Parathyroid adenoma (tissue), 2 donors: ENCODE data around the gene CNTNAP3B.
"Not testable (repeated sequence)": the region's sequence is repeated elsewhere in the genome, so short reads cannot be mapped to it uniquely, and the experiment has no call there.

Experiments used
- H2AFZ ChIP-seq: fragments of 300-600 bp; sonication (generic); one replicate; pipeline ENCODE4 v1.7.0; 2017; ENCODE audit warnings: antibody characterized with exemption, mild to moderate bottlenecking
- H3K27ac ChIP-seq: fragments of 300-600 bp; sonication (generic); one replicate; pipeline ENCODE4 v1.7.0; 2017
- H3K27me3 ChIP-seq: fragments of 300-600 bp; sonication (generic); one replicate; pipeline ENCODE4 v1.7.0; 2017; ENCODE audit warnings: low read length; ENCODE audit not compliant: control insufficient read depth, insufficient read depth
- H3K36me3 ChIP-seq: fragments of 300-600 bp; sonication (generic); one replicate; pipeline ENCODE4 v1.7.0; 2017; ENCODE audit warnings: low read length; ENCODE audit not compliant: control insufficient read depth, insufficient read depth
- H3K4me1 ChIP-seq: fragments of 300-600 bp; sonication (generic); one replicate; pipeline ENCODE4 v1.7.0; 2017; ENCODE audit warnings: control low read depth
- H3K4me2 ChIP-seq: fragments of 300-600 bp; sonication (generic); one replicate; pipeline ENCODE4 v1.7.0; 2017; ENCODE audit warnings: low read length
- H3K4me3 ChIP-seq: fragments of 300-600 bp; sonication (generic); one replicate; pipeline ENCODE4 v1.7.0; 2017; ENCODE audit warnings: low read depth, low read length
- H3K79me2 ChIP-seq: fragments of 300-600 bp; sonication (generic); one replicate; pipeline ENCODE4 v1.7.0; 2017; ENCODE audit warnings: control low read depth
- H3K9ac ChIP-seq: fragments of 300-600 bp; sonication (generic); one replicate; pipeline ENCODE4 v1.7.0; 2017; ENCODE audit warnings: mild to moderate bottlenecking
- H3K9me3 ChIP-seq: fragments of 300-600 bp; sonication (generic); one replicate; pipeline ENCODE4 v1.7.0; 2017; ENCODE audit warnings: low read length; ENCODE audit not compliant: control insufficient read depth
- donor health status: primary hyperparathyroidism.

Gene CNTNAP3B

DNA sequence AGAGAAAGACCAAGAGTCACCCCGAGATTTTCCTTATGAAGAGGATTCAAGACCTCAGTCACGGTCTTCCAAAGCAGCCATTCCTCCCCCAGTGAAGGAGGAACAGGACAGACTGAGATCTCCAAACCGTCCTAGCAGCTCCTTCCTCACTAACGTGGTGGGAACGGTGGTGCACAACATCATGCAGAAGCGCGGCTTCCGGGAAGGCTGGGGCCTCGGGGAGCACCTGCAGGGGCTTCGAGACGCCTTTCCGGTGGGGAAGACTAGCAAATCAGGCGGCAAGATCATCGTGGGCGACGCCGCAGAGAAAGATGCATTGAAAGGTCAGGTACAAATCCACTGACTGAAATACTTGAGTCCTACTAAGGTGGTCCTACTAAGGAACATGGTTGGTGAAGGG, 154.3 kb downstream of the CNTNAP3B start:
- not testable (repeated sequence) for H3K27ac ChIP-seq, H3K4me3 ChIP-seq, H3K9me3 ChIP-seq, H3K79me2 ChIP-seq, H3K4me1 ChIP-seq, H3K9ac ChIP-seq, H2AFZ ChIP-seq, H3K36me3 ChIP-seq, H3K27me3 ChIP-seq, H3K4me2 ChIP-seq

DNA sequence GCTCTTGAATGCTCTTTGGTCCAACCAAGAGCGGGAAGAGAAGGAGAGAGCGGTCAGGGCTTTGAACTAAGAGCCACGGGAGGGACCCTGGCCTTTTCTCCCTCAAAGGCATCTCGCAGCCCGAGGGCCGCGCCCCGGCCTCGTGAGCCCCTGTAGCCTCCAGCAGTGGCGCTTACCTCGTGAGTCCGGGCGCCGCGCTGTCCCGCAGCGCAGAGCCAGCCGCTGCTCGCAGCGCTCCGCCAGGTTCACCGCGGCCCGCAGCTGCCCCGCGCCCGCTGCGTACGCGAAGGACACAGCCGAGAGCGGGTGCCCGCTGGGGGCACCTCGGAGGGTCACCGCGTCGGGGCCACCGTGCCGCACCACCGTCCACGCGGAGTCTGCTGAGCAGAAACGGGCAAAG, 176.2 kb downstream of the CNTNAP3B start:
- not testable (repeated sequence) for H2AFZ ChIP-seq, H3K36me3 ChIP-seq, H3K4me1 ChIP-seq, H3K9ac ChIP-seq, H3K27ac ChIP-seq, H3K4me2 ChIP-seq, H3K79me2 ChIP-seq, H3K9me3 ChIP-seq, H3K4me3 ChIP-seq, H3K27me3 ChIP-seq

DNA sequence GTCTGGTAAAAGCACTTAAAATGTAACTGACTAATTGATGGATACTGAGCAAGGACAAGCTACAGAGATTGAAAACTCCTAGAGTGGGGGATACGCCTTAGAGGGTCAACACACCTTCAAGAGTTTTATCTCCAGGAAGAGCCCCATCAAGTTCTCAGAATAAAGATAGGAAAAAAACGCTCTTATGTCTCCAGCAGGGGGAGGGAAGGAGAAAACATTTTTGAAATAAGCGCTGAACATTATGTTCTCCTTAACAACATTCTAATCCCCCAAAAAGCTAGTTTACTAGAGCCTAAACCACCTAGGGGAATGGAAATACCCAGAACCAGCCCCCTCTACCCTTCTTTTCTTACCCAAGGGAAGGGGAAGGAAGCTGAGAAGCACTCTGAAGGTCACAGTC, 187.5 kb downstream of the CNTNAP3B start:
- not testable (repeated sequence) for H3K9me3 ChIP-seq, H3K27me3 ChIP-seq, H3K79me2 ChIP-seq, H3K4me1 ChIP-seq, H3K36me3 ChIP-seq, H2AFZ ChIP-seq, H3K9ac ChIP-seq, H3K4me3 ChIP-seq, H3K27ac ChIP-seq, H3K4me2 ChIP-seq

DNA sequence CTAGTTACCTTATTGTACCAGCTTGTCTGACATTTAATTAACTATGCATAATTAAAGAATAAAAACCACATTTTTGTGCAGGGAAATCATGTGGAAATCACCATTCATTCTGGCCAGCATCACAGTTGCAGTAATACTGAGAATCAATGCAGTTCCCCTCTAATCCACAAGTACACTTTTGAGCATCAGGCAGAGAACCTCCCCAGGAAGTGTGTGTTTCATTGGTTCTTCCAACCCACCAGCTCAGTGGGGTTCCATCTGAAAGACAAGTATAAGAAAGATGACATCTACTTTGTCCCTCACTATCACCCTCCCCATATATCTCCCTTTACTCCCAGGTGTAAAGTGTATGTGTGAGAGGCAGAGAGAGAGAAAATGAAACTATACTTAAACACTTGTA, 191.1 kb downstream of the CNTNAP3B start:
- not testable (repeated sequence) for H3K79me2 ChIP-seq, H2AFZ ChIP-seq, H3K9ac ChIP-seq, H3K4me2 ChIP-seq, H3K27ac ChIP-seq, H3K4me1 ChIP-seq, H3K4me3 ChIP-seq, H3K27me3 ChIP-seq, H3K36me3 ChIP-seq, H3K9me3 ChIP-seq

DNA sequence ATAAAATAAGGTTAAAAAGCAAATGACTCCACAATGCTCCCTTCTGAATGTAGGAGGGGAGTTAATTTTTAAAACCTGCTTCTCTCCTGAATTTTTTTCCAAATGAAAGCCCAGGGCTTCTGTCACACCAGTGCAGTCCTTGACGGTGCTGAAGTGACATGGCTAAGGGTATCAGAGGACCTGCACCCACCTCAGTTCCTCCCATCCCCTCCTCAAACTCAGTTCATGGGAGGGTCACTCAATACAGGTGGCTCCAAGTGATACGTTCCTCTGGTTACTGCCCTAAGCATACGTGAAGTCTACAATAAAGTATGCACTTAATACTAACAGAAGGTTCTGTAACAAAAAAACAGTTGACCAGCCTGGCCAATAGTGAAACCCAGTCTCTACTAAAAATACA, 193.5 kb downstream of the CNTNAP3B start:
- not testable (repeated sequence) for H3K36me3 ChIP-seq, H3K9me3 ChIP-seq, H3K4me1 ChIP-seq, H3K9ac ChIP-seq, H3K27me3 ChIP-seq, H3K79me2 ChIP-seq, H3K4me3 ChIP-seq, H2AFZ ChIP-seq, H3K4me2 ChIP-seq, H3K27ac ChIP-seq

- not testable (repeated sequence) for H3K4me3 ChIP-seq, H3K4me1 ChIP-seq, H3K27ac ChIP-seq, H3K9me3 ChIP-seq, H3K36me3 ChIP-seq, H3K79me2 ChIP-seq, H2AFZ ChIP-seq, H3K9ac ChIP-seq, H3K27me3 ChIP-seq, H3K4me2 ChIP-seq
Measured at GRCh38 chr9:41929172-41929571, 200.1 kb downstream of the CNTNAP3B start.

DNA sequence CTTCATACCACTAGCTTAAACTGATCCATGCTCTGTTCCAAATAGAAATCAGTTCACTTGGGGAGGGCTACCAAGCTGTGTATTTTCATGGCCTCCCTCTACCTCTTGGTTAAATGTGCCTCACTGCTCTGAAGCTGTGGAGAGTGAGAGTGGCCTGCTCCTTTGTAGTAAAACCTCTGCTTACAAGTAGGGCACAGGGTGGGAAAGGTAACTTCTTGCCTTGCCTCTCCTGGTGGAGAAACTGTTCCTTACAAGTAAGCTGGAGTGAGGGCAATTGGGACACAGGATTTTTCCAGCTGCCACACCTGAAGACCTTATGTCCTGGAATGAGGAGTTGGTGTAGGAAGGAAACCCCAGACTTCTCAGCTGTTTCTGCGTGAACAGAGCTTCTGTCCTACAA, 211.9 kb downstream of the CNTNAP3B start:
- H3K79me2 ChIP-seq, H3K4me2 ChIP-seq, H3K4me1 ChIP-seq: not testable (repeated sequence)

DNA sequence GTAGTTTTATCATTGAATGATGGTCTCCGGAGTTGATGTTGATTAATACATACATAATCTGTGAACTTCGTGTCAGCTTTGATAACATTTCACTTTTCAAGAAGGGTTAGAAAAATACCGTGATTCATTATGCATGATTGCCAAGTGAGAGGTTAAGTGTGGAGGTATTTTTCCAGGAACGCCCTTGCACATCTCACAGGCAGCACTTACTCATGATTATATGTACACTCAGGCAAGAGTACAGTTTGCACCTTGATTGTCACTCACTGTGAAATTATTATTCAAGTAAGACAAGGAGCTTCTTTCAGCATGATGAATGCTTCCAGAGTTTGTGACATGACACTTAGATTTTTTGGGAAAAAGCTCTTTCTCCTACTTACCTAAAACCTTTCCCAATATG, 223.7 kb downstream of the CNTNAP3B start:
- not testable (repeated sequence) for H3K9ac ChIP-seq, H3K79me2 ChIP-seq, H3K4me3 ChIP-seq, H2AFZ ChIP-seq, H3K4me2 ChIP-seq, H3K4me1 ChIP-seq, H3K9me3 ChIP-seq, H3K36me3 ChIP-seq, H3K27me3 ChIP-seq, H3K27ac ChIP-seq

More for the DNA sequence above, 211.9 kb downstream of the CNTNAP3B start:
- not testable (repeated sequence) for H3K27ac ChIP-seq, H3K9ac ChIP-seq, H3K9me3 ChIP-seq, H3K27me3 ChIP-seq, H3K4me3 ChIP-seq, H2AFZ ChIP-seq, H3K36me3 ChIP-seq

DNA sequence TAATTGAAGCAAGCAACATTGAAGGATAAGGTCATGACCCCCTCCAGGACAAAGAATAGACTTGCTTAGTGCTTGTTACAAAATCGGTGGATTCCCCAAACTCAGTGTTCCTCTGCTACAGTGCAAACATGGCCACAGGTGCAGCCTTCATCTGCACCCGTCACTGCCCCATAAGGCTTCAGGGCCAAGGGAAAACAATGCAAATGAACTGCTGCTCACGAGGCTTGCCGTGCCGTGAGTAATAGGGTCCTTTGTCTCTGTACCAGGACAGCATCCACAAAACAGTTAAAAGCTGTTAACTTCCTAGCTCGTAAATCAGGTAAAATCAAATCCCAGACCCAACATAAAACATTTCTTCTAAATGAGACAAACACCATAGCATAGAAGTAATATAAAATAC, 226.5 kb downstream of the CNTNAP3B start:
- H3K4me2 ChIP-seq, H3K9ac ChIP-seq, H3K27me3 ChIP-seq: not testable (repeated sequence)

GRCh38 chr9:41898720-41899343, 230.4 kb downstream of the CNTNAP3B start:
- H2AFZ ChIP-seq, H3K4me3 ChIP-seq, H3K9me3 ChIP-seq, H3K79me2 ChIP-seq, H3K27ac ChIP-seq, H3K4me2 ChIP-seq, H3K9ac ChIP-seq, H3K36me3 ChIP-seq, H3K4me1 ChIP-seq, H3K27me3 ChIP-seq: not testable (repeated sequence)

More for the DNA sequence above, 226.5 kb downstream of the CNTNAP3B start:
- H3K4me3 ChIP-seq, H3K36me3 ChIP-seq, H3K4me1 ChIP-seq, H3K27ac ChIP-seq, H3K79me2 ChIP-seq, H2AFZ ChIP-seq, H3K9me3 ChIP-seq: not testable (repeated sequence)

DNA sequence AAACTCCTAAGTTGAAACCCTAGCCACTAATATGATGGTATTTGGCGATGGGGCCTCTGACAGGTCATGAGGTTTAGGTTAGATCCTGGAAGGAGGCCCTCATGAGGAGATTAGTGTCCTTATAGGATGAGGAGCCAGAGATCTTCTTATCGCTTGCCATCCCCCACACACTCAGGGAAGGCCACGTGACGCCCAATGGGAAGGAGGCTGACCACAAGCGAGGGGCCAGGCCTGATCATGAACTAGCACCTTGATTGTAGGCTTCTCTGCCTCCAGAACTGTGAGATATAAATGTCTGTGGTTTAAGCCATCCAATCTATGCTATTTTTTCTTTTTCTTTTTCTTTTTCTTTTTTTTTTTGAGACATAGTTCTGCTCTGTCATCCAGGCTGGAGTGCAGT, 254.7 kb downstream of the CNTNAP3B start:
- H3K4me2 ChIP-seq, H3K9me3 ChIP-seq, H3K27me3 ChIP-seq, H3K4me1 ChIP-seq, H3K9ac ChIP-seq, H3K36me3 ChIP-seq, H3K27ac ChIP-seq, H3K79me2 ChIP-seq, H2AFZ ChIP-seq, H3K4me3 ChIP-seq: not testable (repeated sequence)
